GM23248 (cell line): ENCODE results near the gene IL17REL.

Source experiments
- EZH2 ChIP-seq: fragments of 200-600 bp; sonication (generic); IDR thresholded peaks from 2 replicates; pipeline ENCODE4 v1.6.1; 2018; ENCODE audit warnings: antibody characterized with exemption, mild to moderate bottlenecking; ENCODE audit not compliant: insufficient read depth, poor library complexity, severe bottlenecking
- EZH2phosphoT487 ChIP-seq: fragments of 200-600 bp; sonication (generic); IDR thresholded peaks from 2 replicates; pipeline ENCODE4 v1.6.1; 2018; ENCODE audit warnings: antibody characterized with exemption, moderate library complexity, mild to moderate bottlenecking, low read depth; ENCODE audit not compliant: insufficient read depth

DNA sequence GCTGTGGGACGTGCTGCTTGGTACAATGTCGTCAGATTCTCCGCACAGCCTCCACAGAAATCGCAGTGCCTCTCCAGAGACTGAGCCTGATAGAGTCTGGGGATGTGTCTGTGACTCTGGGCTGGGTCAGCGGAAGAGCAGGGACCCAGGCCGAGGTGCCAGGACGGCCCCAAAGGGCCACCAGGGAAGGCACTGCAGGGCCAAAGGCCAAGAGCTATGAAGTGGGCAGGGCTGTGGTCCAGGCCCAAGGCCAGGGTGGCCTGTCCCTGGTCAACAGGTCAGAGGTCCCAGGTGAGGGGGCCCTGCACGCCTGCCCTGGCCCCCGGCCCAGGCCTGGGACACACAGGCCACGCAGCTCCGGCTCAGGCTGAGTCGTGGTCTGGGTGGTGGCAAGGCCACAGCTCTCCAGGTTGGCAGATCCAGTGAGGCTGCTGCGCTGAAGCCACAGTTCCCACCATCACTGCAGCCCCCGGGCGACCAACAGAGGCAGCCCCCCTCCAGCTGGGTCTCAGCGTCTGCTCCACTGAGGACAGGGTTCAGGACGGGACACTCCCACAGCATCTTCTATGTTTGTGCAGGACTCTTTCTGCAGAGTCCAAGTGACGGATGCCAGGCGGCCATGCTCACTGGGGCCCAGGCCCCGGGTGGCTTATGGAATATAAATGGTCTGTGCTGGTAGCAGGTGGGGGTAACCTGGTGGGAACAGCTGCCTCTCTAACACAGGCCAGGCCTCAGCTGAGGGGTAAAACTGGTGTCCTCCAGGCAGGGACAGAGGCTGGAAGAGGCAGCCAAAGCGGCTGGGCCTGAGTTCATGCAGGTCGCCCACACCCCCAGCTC is 56.8 kb downstream of the IL17REL start:
- TF ChIP-seq EZH2 (no peak), EZH2phosphoT487 (no peak)
